Transverse colon (tissue), 4 donors: ENCODE data around the gene DNAAF5. TPM values are rescaled to one million over a fixed set of nuclear protein-coding genes. Genes with fewer than 3 reads are reported as not detected.

ENCODE experiments used
- DNase-seq: peaks from one replicate; pipeline ENCODE4 v3.0.0-alpha.2; 2019
- H3K27ac ChIP-seq, 4 donors: fragments of 200-600 bp; sonication (generic); 2 replicates each; pipeline ENCODE4 v1.5.1; 2016 to 2018; ENCODE audit warnings: inconsistent platforms in 4 of 4
- H3K27me3 ChIP-seq: fragments of 200-600 bp; sonication (generic); 2 replicates; pipeline ENCODE4 v1.5.1; 2017; ENCODE audit warnings: inconsistent platforms
- H3K36me3 ChIP-seq, 4 donors: fragments of 200-600 bp; sonication (generic); 2 replicates each; pipeline ENCODE4 v1.5.1; 2017 to 2019; ENCODE audit warnings: inconsistent platforms in 4 of 4
- H3K4me1 ChIP-seq, 4 donors: fragments of 200-600 bp; sonication (generic); 2 replicates each; pipeline ENCODE4 v1.5.1; 2017 to 2020; ENCODE audit warnings: inconsistent platforms in 4 of 4
- H3K4me3 ChIP-seq, 4 donors: fragments of 200-600 bp; sonication (generic); 1 replicate in 1 of 4; 2 replicates in 3 of 4; pipeline versions ENCODE4 v1.5.1 to v1.6.1; 2017 to 2019; ENCODE audit warnings: inconsistent platforms in 4 of 4
- H3K9me3 ChIP-seq, 2 donors: fragments of 200-600 bp; sonication (generic); 2 replicates each; pipeline ENCODE4 v1.5.1; 2017 to 2019; ENCODE audit warnings: inconsistent platforms in 2 of 2
- CTCF ChIP-seq, 5 experiments: fragments of 200-600 bp in 3 of 5; fragments of 450-650 bp in 2 of 5; sonication (generic) in 3 of 5; IDR thresholded peaks; 1 replicate in 2 of 5; 2 replicates in 3 of 5; pipeline ENCODE4 v1.5.1; 2016 to 2017; ENCODE audit warnings: antibody characterized with exemption in 5 of 5, inconsistent platforms in 3 of 5, mild to moderate bottlenecking in 2 of 5, moderate library complexity in 1 of 5
- EP300 ChIP-seq: sonication (generic); formaldehyde crosslinking; IDR thresholded peaks from one replicate; pipeline ENCODE4 v1.6.1; 2017; ENCODE audit warnings: antibody characterized with exemption, low read depth
- POLR2A ChIP-seq: fragments of 450-650 bp; IDR thresholded peaks from one replicate; pipeline ENCODE4 v1.6.1; 2016; ENCODE audit warnings: antibody characterized with exemption, mild to moderate bottlenecking, moderate library complexity
- POLR2AphosphoS5 ChIP-seq, 3 donors: sonication (generic); formaldehyde crosslinking; IDR thresholded peaks; one replicate each; pipeline ENCODE4 v1.6.1; 2016; ENCODE audit warnings: antibody characterized with exemption in 3 of 3
- WGBS, 2 donors: methylation state at CpG; one replicate each; pipeline ENCODE4 v1.1.5; 2018; ENCODE audit warnings: low coverage in 1 of 2; 5-methylcytosine and 5-hydroxymethylcytosine counted together
- in situ Hi-C, 4 donors: fragments of 200-750 bp; cut with MboI; loops; one replicate each; pipeline versions ENCODE4 v1.15.0 to v1.15.1; 2017; ENCODE audit warnings: low sequenced_read_pairs in 3 of 4, low pct_ligation_motif_present in 1 of 4, low pct_unique_long_range_greater_than_20kb in 1 of 4
- intact Hi-C: fragments of 100-400 bp; cut with DNase I; formaldehyde crosslinking; loops from one replicate; pipeline ENCODE4 v1.15.1; 2023; ENCODE audit warnings: low total_unique reads
- total RNA-seq, 4 donors: library from RNA; depleted of rRNA; stranded (reverse); fragments of >200 nt; gene quantifications; one replicate each; pipeline ENCODE4 v1.1.0, GENCODE V29; 2016

The DNAAF5 gene
- total RNA-seq, 4 donors from 2014 or later = 20.5 to 97.3 (median 34.6) TPM

GRCh38 chr7:744854-745430 lies 18.4 kb downstream of the DNAAF5 start:
- Histone ChIP-seq H3K4me3 (no peak overlapping the region), H3K27ac (no peak overlapping the region), H3K4me1 (no peaks in the 10 kb centered on the region), H3K27me3 (no peaks in the 10 kb centered on the region), H3K36me3 (peaks cover 0 to 14% (median 5%) of the 10 kb centered on the region in 4 donors), H3K9me3 (no peaks in the 10 kb centered on the region)
- DNase-seq = no peak
- TF ChIP-seq CTCF (IDR thresholded peaks at IDR 0.05) (no peak), EP300 (no peak), POLR2AphosphoS5 (IDR thresholded peaks at IDR 0.05) (no peak), POLR2A (no peak)
- in situ Hi-C loops (no loop called here), intact Hi-C loops (no loop called here)
- 98% methylated on average over 20 of the region's 20 CpGs; no CpG with 5 or more reads in 1 of the 2 donors for WGBS, 2 donors

- peaks cover 0 to 10% (median 5%) of the 10 kb centered on the region in 4 donors for H3K36me3 ChIP-seq
- intact Hi-C loops = no loop called here
Measured at GRCh38 chr7:745431-746154, 19.1 kb downstream of the DNAAF5 start.

GRCh38 chr7:746155-747061 lies 19.9 kb downstream of the DNAAF5 start:
- Histone ChIP-seq H3K9me3 (no peaks in the 10 kb centered on the region), H3K27me3 (no peaks in the 10 kb centered on the region), H3K27ac (no peak overlapping the region), H3K36me3 (peaks cover 0 to 4% (median 2%) of the 10 kb centered on the region in 4 donors), H3K4me1 (no peaks in the 10 kb centered on the region), H3K4me3 (no peak overlapping the region)
- in situ Hi-C loops = no loop called here
- 93 to 95% methylated on average over 22 to 40 of the region's 40 CpGs for WGBS, 2 donors
- no peak for DNase-seq
- intact Hi-C loops = no loop called here
- TF ChIP-seq POLR2AphosphoS5 (IDR thresholded peaks at IDR 0.05) (no peak), POLR2A (no peak)

More at GRCh38 chr7:745431-746154, 19.1 kb downstream of the DNAAF5 start:
- no peak for DNase-seq
- no peak overlapping the region for H3K27ac ChIP-seq
- WGBS, 2 donors = 97 to 98% methylated on average over 18 to 23 of the region's 23 CpGs
- TF ChIP-seq POLR2A (no peak), POLR2AphosphoS5 (IDR thresholded peaks at IDR 0.05) (no peak), EP300 (no peak), CTCF (IDR thresholded peaks at IDR 0.05) (no peak)
- no peaks in the 10 kb centered on the region for H3K4me1 ChIP-seq
- in situ Hi-C loops = no loop called here
- H3K4me3 ChIP-seq = no peak overlapping the region
- no peaks in the 10 kb centered on the region for H3K9me3 ChIP-seq
- no peaks in the 10 kb centered on the region for H3K27me3 ChIP-seq

DNA sequence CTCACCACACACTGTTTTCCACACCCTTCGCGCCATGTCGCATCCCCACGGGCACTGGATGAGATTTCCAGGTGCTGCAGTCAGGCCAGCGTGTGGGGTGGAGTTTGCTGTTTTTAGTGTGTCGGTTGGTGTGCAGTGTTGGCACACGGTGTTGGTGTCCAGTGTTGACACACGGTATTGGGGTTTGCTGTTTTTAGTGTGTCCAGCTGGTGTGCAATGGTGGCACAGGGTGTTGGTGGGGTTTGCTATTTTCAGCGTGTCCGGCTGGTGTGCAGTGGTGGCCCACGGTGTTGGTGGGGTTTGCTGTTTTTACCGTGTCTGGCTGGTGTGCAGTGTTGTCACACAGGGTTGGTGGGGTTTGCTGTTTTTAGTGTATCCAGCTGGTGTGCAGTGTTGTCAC lies 20.7 kb downstream of the DNAAF5 start:
- in situ Hi-C loops (no loop called here), intact Hi-C loops (no loop called here)
- no peak overlapping the region for H3K4me3 ChIP-seq
- H3K27me3 ChIP-seq = no peaks in the 10 kb centered on the region
- WGBS, 2 donors = 70 to 84% methylated on average over 2 to 12 of the region's 12 CpGs
- no peak for DNase-seq
- peaks cover 0 to 4% (median 0%) of the 10 kb centered on the region in 4 donors for H3K36me3 ChIP-seq
- H3K4me1 ChIP-seq = no peaks in the 10 kb centered on the region
- no peak overlapping the region for H3K27ac ChIP-seq
- no peaks in the 10 kb centered on the region for H3K9me3 ChIP-seq
- TF ChIP-seq POLR2AphosphoS5 (IDR thresholded peaks at IDR 0.05) (no peak), EP300 (no peak), POLR2A (no peak)
